Measurements from ENCODE around the gene SIAH3.

Gene SIAH3

DNA sequence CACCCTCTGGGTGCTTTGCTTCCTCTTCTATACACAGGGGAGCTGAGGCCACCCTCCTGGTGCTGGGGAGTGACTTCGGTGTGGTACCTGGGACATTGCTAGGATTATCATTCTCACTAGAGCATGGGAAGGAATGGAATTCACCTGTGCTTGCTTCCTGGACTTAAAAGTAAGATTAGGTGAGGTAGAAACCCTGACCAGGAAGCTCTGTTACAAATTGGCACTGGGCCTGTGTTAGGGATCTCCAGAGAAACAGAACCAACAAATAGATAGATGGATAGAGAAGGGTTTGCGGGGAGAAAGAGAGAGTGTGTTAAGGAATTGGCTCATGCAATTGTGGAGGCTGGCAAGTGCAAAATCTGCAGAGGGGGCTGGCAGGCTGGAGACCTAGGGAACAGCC lies 13.9 kb upstream of the SIAH3 start:
- no peaks in the 10 kb centered on the region for H3K27me3 ChIP-seq (ENCODE audit: control insufficient read depth, insufficient read depth, low read length, poor library complexity, severe bottlenecking)
- H3K27ac ChIP-seq (ENCODE audit: insufficient read depth, low read depth, low read length, poor library complexity, severe bottlenecking) = no peak overlapping the region
- no peak overlapping the region for H3K4me3 ChIP-seq (ENCODE audit: insufficient read depth, low read depth, low read length)
- H3K4me1 ChIP-seq (ENCODE audit: control insufficient read depth, insufficient read depth, low read length) = peaks cover 11% of the 10 kb centered on the region
- 87 to 100% methylated on average over 2 of the region's 2 CpGs for WGBS, 2 experiments
- H3K36me3 ChIP-seq (ENCODE audit: control insufficient read depth, insufficient read depth, low read length) = no peaks in the 10 kb centered on the region
- H3K9me3 ChIP-seq (ENCODE audit: control insufficient read depth, low read length) = peaks cover 2% of the 10 kb centered on the region

GRCh38 chr13:45863709-45864590 lies 12.4 kb upstream of the SIAH3 start:
- WGBS, 2 experiments = 76 to 77% methylated on average over 10 of the region's 10 CpGs

GRCh38 chr13:45861322-45861721 lies 9.8 kb upstream of the SIAH3 start:
- no peak overlapping the region for H3K27ac ChIP-seq (ENCODE audit: insufficient read depth, low read depth, low read length, poor library complexity, severe bottlenecking)
- no peak overlapping the region for H3K4me3 ChIP-seq (ENCODE audit: insufficient read depth, low read depth, low read length)
- no peaks in the 10 kb centered on the region for H3K27me3 ChIP-seq (ENCODE audit: control insufficient read depth, insufficient read depth, low read length, poor library complexity, severe bottlenecking)
- no peaks in the 10 kb centered on the region for H3K36me3 ChIP-seq (ENCODE audit: control insufficient read depth, insufficient read depth, low read length)
- peaks cover 2% of the 10 kb centered on the region for H3K9me3 ChIP-seq (ENCODE audit: control insufficient read depth, low read length)
- H3K4me1 ChIP-seq (ENCODE audit: control insufficient read depth, insufficient read depth, low read length) = peaks cover 22% of the 10 kb centered on the region

More at GRCh38 chr13:45863709-45864590, 12.4 kb upstream of the SIAH3 start:
- Histone ChIP-seq H3K9me3 (ENCODE audit: control insufficient read depth, low read length) (peaks cover 2% of the 10 kb centered on the region), H3K4me3 (ENCODE audit: insufficient read depth, low read depth, low read length) (no peak overlapping the region), H3K27me3 (ENCODE audit: control insufficient read depth, insufficient read depth, low read length, poor library complexity, severe bottlenecking) (no peaks in the 10 kb centered on the region), H3K36me3 (ENCODE audit: control insufficient read depth, insufficient read depth, low read length) (no peaks in the 10 kb centered on the region), H3K4me1 (ENCODE audit: control insufficient read depth, insufficient read depth, low read length) (peaks cover 22% of the 10 kb centered on the region), H3K27ac (ENCODE audit: insufficient read depth, low read depth, low read length, poor library complexity, severe bottlenecking) (peak overlapping the region; percentile 45)

- 95 to 97% methylated on average over 4 to 5 of the region's 5 CpGs for WGBS, 2 experiments
These were observed 8.7 kb upstream of the SIAH3 start for GRCh38 chr13:45860240-45860639.

DNA sequence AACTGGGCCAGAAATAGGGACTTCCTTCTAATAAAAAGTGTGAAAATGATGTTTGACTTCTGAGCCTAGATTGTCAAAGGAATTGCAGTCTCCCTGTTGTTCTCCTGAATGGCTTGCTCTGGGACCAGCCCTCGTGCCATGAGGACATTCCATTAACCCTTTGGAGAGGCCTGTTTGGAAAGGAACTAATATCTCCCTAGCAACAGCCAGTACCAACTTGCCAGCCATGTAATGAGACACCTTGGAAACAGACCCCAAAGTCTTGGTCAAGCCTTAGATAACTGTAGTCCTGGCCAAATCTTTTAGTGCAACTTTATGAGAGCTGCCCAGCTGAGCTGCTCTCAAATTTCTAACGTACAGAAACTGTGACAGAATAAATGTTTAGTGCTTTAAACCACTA lies 8.2 kb upstream of the SIAH3 start:
- Histone ChIP-seq H3K9me3 (ENCODE audit: control insufficient read depth, low read length) (peaks cover 2% of the 10 kb centered on the region), H3K27ac (ENCODE audit: insufficient read depth, low read depth, low read length, poor library complexity, severe bottlenecking) (no peak overlapping the region), H3K4me1 (ENCODE audit: control insufficient read depth, insufficient read depth, low read length) (peaks cover 22% of the 10 kb centered on the region), H3K36me3 (ENCODE audit: control insufficient read depth, insufficient read depth, low read length) (no peaks in the 10 kb centered on the region), H3K27me3 (ENCODE audit: control insufficient read depth, insufficient read depth, low read length, poor library complexity, severe bottlenecking) (no peaks in the 10 kb centered on the region), H3K4me3 (ENCODE audit: insufficient read depth, low read depth, low read length) (no peak overlapping the region)
- 43 to 47% methylated on average over 2 of the region's 2 CpGs for WGBS, 2 experiments

More at GRCh38 chr13:45860240-45860639, 8.7 kb upstream of the SIAH3 start:
- H3K4me1 ChIP-seq (ENCODE audit: control insufficient read depth, insufficient read depth, low read length) = peaks cover 22% of the 10 kb centered on the region
- H3K27ac ChIP-seq (ENCODE audit: insufficient read depth, low read depth, low read length, poor library complexity, severe bottlenecking) = no peak overlapping the region
- peaks cover 2% of the 10 kb centered on the region for H3K9me3 ChIP-seq (ENCODE audit: control insufficient read depth, low read length)
- no peak overlapping the region for H3K4me3 ChIP-seq (ENCODE audit: insufficient read depth, low read depth, low read length)
- H3K36me3 ChIP-seq (ENCODE audit: control insufficient read depth, insufficient read depth, low read length) = no peaks in the 10 kb centered on the region
- no peaks in the 10 kb centered on the region for H3K27me3 ChIP-seq (ENCODE audit: control insufficient read depth, insufficient read depth, low read length, poor library complexity, severe bottlenecking)

DNA sequence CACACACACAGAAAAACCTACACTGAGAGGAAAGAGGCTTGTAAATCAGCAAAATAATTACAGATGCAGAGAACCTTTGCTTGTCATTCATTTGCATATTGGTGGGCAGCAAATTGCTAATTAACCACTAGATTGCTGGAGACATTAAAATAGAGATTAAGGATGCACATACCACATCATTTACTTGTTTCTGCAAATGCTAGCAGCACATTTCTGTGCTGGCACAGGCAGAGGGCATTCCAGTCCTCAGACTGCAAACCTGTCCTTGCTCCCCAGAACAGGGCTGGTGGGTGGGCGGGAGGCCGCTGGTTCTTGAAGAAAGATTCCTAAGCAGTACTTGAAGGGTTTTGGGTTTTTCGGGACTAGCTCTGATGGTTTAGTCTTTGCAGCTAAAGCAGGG lies 941 bp upstream of the SIAH3 start:
- Histone ChIP-seq H3K4me3 (ENCODE audit: insufficient read depth, low read depth, low read length) (no peak overlapping the region), H3K36me3 (ENCODE audit: control insufficient read depth, insufficient read depth, low read length) (no peaks in the 10 kb centered on the region), H3K4me1 (ENCODE audit: control insufficient read depth, insufficient read depth, low read length) (peaks cover 18% of the 10 kb centered on the region), H3K27me3 (ENCODE audit: control insufficient read depth, insufficient read depth, low read length, poor library complexity, severe bottlenecking) (peaks cover 32% of the 10 kb centered on the region), H3K27ac (ENCODE audit: insufficient read depth, low read depth, low read length, poor library complexity, severe bottlenecking) (no peak overlapping the region), H3K9me3 (ENCODE audit: control insufficient read depth, low read length) (peaks cover 4% of the 10 kb centered on the region)
- 71 to 77% methylated on average over 3 of the region's 3 CpGs for WGBS, 2 experiments

DNA sequence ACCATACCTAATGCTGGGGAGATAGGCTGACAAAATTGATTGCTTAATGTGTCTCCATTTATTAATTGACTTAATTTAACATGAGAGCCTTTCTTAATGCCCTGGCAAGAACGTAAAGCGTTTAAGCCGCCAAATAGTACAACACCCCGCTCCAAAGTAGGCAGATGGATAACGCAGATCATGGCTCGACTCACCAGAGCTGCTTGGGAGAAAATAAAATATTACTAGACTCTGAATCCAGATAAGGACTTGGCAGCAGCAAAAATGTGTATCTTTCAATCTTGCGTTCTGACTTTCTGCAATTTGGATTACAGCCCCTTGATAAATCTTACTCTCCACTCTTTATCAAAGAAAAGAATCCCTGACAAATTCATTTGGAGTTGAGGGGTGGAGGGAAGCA lies 403 bp upstream of the SIAH3 start:
- 91 to 93% methylated on average over 7 of the region's 7 CpGs for WGBS, 2 experiments
- H3K27ac ChIP-seq (ENCODE audit: insufficient read depth, low read depth, low read length, poor library complexity, severe bottlenecking) = no peak overlapping the region
- peaks cover 4% of the 10 kb centered on the region for H3K9me3 ChIP-seq (ENCODE audit: control insufficient read depth, low read length)
- no peaks in the 10 kb centered on the region for H3K36me3 ChIP-seq (ENCODE audit: control insufficient read depth, insufficient read depth, low read length)
- peaks cover 18% of the 10 kb centered on the region for H3K4me1 ChIP-seq (ENCODE audit: control insufficient read depth, insufficient read depth, low read length)
- no peak overlapping the region for H3K4me3 ChIP-seq (ENCODE audit: insufficient read depth, low read depth, low read length)
- H3K27me3 ChIP-seq (ENCODE audit: control insufficient read depth, insufficient read depth, low read length, poor library complexity, severe bottlenecking) = peaks cover 32% of the 10 kb centered on the region

DNA sequence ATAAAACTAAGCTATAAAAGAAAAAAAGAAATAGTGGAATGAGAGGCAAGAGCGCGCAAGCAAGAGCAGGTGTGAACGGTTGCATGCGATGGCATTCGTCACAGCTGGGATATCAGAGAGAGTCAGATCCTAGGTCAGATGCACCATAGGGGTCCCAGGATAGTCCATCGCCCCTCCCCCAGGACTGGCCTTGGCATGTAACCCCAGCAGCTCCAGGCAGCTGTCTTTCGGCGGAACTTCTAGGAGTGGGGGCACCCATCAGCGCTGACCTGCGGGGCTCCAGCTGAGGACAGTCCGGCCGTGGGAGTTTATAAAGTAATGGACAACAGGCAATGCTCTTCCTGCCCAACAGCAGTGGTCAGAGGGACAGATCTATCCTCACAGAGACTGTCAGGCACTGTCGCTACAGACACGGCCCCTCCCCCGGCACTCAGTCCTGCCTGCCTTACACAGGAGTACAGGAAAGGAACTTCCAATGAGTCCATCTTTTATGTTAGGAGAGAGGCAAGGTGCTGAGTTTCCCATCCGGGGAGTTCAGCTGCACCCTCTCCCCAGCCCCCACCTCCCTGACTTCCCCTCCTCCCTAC lies 1.4 kb downstream of the SIAH3 start:
- Histone ChIP-seq H3K9me3 (ENCODE audit: control insufficient read depth, low read length) (peaks cover 4% of the 10 kb centered on the region), H3K36me3 (ENCODE audit: control insufficient read depth, insufficient read depth, low read length) (no peaks in the 10 kb centered on the region), H3K4me1 (ENCODE audit: control insufficient read depth, insufficient read depth, low read length) (peaks cover 18% of the 10 kb centered on the region), H3K27ac (ENCODE audit: insufficient read depth, low read depth, low read length, poor library complexity, severe bottlenecking) (no peak overlapping the region), H3K4me3 (ENCODE audit: insufficient read depth, low read depth, low read length) (peak overlapping the region; percentile 17), H3K27me3 (ENCODE audit: control insufficient read depth, insufficient read depth, low read length, poor library complexity, severe bottlenecking) (peaks cover 32% of the 10 kb centered on the region)
- WGBS, 2 experiments = 38 to 41% methylated on average over 16 of the region's 16 CpGs

GRCh38 chr13:45849408-45849807 lies 2.1 kb downstream of the SIAH3 start:
- H3K4me1 ChIP-seq (ENCODE audit: control insufficient read depth, insufficient read depth, low read length) = peaks cover 18% of the 10 kb centered on the region
- H3K27me3 ChIP-seq (ENCODE audit: control insufficient read depth, insufficient read depth, low read length, poor library complexity, severe bottlenecking) = peaks cover 32% of the 10 kb centered on the region
- no peak overlapping the region for H3K27ac ChIP-seq (ENCODE audit: insufficient read depth, low read depth, low read length, poor library complexity, severe bottlenecking)
- 73 to 85% methylated on average over 2 of the region's 2 CpGs for WGBS, 2 experiments
- peaks cover 4% of the 10 kb centered on the region for H3K9me3 ChIP-seq (ENCODE audit: control insufficient read depth, low read length)
- H3K36me3 ChIP-seq (ENCODE audit: control insufficient read depth, insufficient read depth, low read length) = no peaks in the 10 kb centered on the region
- H3K4me3 ChIP-seq (ENCODE audit: insufficient read depth, low read depth, low read length) = no peak overlapping the region

DNA sequence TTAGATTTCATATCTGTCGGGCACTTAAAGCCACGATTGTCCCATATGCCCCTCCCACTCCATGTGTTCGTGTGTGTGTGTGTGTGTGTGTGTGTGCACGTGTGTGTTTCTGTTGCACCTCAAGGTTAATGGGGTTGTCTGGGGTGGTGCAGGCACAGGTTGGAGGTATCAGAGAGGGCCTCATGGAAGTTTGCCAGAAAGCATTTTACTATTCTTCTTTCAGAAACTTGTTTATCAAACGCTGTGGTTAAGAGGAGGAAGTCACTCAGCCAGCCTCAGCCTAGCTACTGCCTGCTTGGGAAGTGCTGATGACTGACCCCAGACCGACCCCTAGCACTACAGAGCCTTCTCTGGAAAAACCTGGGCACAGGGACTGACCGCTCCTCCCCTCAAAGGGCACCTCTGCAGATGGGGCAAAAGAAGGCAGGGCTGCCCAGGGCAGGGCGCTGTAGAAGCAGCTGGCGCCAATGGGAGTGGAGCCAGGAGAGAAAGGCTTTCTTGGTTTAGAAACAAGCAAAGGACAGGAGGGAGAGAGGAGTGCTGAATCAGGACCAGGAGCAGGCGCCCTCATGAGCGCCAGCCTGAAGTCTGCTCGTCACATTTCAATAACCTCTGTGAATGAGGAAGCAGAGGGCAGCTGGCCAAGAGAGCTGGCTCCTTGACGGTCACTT lies 3.9 kb downstream of the SIAH3 start:
- Histone ChIP-seq H3K27ac (ENCODE audit: insufficient read depth, low read depth, low read length, poor library complexity, severe bottlenecking) (no peak overlapping the region), H3K27me3 (ENCODE audit: control insufficient read depth, insufficient read depth, low read length, poor library complexity, severe bottlenecking) (peaks cover 32% of the 10 kb centered on the region), H3K4me3 (ENCODE audit: insufficient read depth, low read depth, low read length) (no peak overlapping the region), H3K4me1 (ENCODE audit: control insufficient read depth, insufficient read depth, low read length) (peaks cover 28% of the 10 kb centered on the region), H3K36me3 (ENCODE audit: control insufficient read depth, insufficient read depth, low read length) (no peaks in the 10 kb centered on the region), H3K9me3 (ENCODE audit: control insufficient read depth, low read length) (no peaks in the 10 kb centered on the region)
- WGBS, 2 experiments = 79 to 83% methylated on average over 12 to 13 of the region's 13 CpGs
